H1 (cell line): Measurements from ENCODE around the gene SEZ6L. TPM values are rescaled to one million over a fixed set of nuclear protein-coding genes. Genes with fewer than 3 reads are reported as not detected.

Experiments
- CTCF ChIA-PET: fragments of 300-600 bp; sonication (Branson Sonifier 250); formaldehyde crosslinking; loops from one replicate; lab custom pipeline; 2021; ENCODE audit not compliant: partially characterized antibody; lab: Charles Lee
- POLR2A ChIA-PET: fragments of 300-600 bp; sonication (Branson Sonifier 250); formaldehyde crosslinking; loops from one replicate; lab custom pipeline; 2021; ENCODE audit warnings: inconsistent platforms; ENCODE audit not compliant: partially characterized antibody; lab: Charles Lee
- DNase-seq, 2 experiments: peaks; one replicate each; pipeline versions ENCODE4 v3.0.0 to v3.0.0-alpha.2; 2010 to 2022; ENCODE audit warnings: low spot score in 2 of 2, low read depth in 1 of 2, mixed read lengths in 1 of 2
- FAIRE-seq: peaks from 2 replicates; lab custom pipeline; 2011; peaks lifted over from hg19 to GRCh38; lab: Jason Lieb, UNC
- H2AFZ ChIP-seq: 2 replicates; pipeline ENCODE4 v1.8.1; 2012; ENCODE audit warnings: low read length, inconsistent platforms
- H2AK5ac ChIP-seq: 2 replicates; pipeline ENCODE4 v1.6.1; 2013; ENCODE audit warnings: low read depth, low read length
- H2BK120ac ChIP-seq: replicated peaks from 2 replicates; pipeline ENCODE3; 2013; ENCODE audit warnings: low read depth, low read length, inconsistent platforms
- H2BK12ac ChIP-seq: 2 replicates; pipeline ENCODE4 v1.6.1; 2013; ENCODE audit warnings: low read depth, low read length
- H2BK15ac ChIP-seq: 2 replicates; pipeline ENCODE4 v1.6.1; 2013; ENCODE audit warnings: low read length
- H2BK20ac ChIP-seq: 2 replicates; pipeline ENCODE4 v1.6.1; 2013; ENCODE audit warnings: low read length
- H2BK5ac ChIP-seq: 2 replicates; pipeline ENCODE4 v1.6.1; 2013; ENCODE audit warnings: low read depth, low read length
- H3K14ac ChIP-seq: 2 replicates; pipeline ENCODE4 v1.6.1; 2013; ENCODE audit warnings: inconsistent platforms; ENCODE audit not compliant: insufficient read length
- H3K18ac ChIP-seq: 2 replicates; pipeline ENCODE4 v1.6.1; 2013; ENCODE audit warnings: low read length; ENCODE audit errors: extremely low read depth
- H3K23ac ChIP-seq: 2 replicates; pipeline ENCODE4 v1.6.1; 2013; ENCODE audit warnings: inconsistent platforms; ENCODE audit not compliant: insufficient read length
- H3K23me2 ChIP-seq: 2 replicates; pipeline ENCODE4 v1.6.1; 2013; ENCODE audit warnings: low read depth, low read length
- H3K27ac ChIP-seq: 2 replicates; pipeline ENCODE4 v1.6.1; 2011; ENCODE audit warnings: low read depth, low read length, inconsistent platforms
- H3K27me3 ChIP-seq, 4 experiments: replicated peaks in 1 of 4; 1 replicate in 1 of 4; 2 replicates in 3 of 4; pipeline versions ENCODE4 v1.6.1 to v1.8.1; 2011 to 2013; ENCODE audit warnings: low read length in 3 of 4, mild to moderate bottlenecking in 3 of 4, inconsistent platforms in 2 of 4, mixed read lengths in 2 of 4, moderate library complexity in 1 of 4; ENCODE audit not compliant: control insufficient read depth in 3 of 4, insufficient read depth in 3 of 4; ENCODE audit errors: extremely low read depth in 1 of 4
- H3K36me3 ChIP-seq, 4 experiments: 2 replicates each; pipeline versions ENCODE4 v1.6.1 to v1.8.1; 2011 to 2013; ENCODE audit warnings: mild to moderate bottlenecking in 4 of 4, low read length in 3 of 4, moderate library complexity in 2 of 4, control low read depth in 1 of 4, inconsistent platforms in 1 of 4; ENCODE audit not compliant: insufficient read depth in 4 of 4, control insufficient read depth in 2 of 4
- H3K4ac ChIP-seq: replicated peaks from 2 replicates; pipeline ENCODE3; 2013; ENCODE audit warnings: low read length, low read depth, mixed read lengths, inconsistent platforms; ENCODE audit not compliant: insufficient read length
- H3K4me1 ChIP-seq, 4 experiments: replicated peaks in 1 of 4; 1 replicate in 1 of 4; 2 replicates in 3 of 4; pipeline versions ENCODE4 v1.6.1 to v1.8.1; 2011 to 2013; ENCODE audit warnings: low read length in 3 of 4, inconsistent platforms in 2 of 4, mixed read lengths in 1 of 4; ENCODE audit not compliant: insufficient read depth in 4 of 4, control insufficient read depth in 3 of 4
- H3K4me2 ChIP-seq, 2 experiments: 2 replicates each; pipeline versions ENCODE4 v1.6.1 to v1.8.1; 2011 to 2013; ENCODE audit warnings: low read depth in 2 of 2, low read length in 2 of 2, control low read depth in 1 of 2, inconsistent platforms in 1 of 2, mild to moderate bottlenecking in 1 of 2; ENCODE audit not compliant: insufficient read depth in 1 of 2
- H3K4me3 ChIP-seq, 4 experiments: fragments of 200-600, 300-600 bp in 1 of 4; sonication (generic), shearing (Covaris generic), sonication (Bioruptor Twin) in 1 of 4; 2 replicates each; pipeline versions ENCODE4 v1.5.1 to v1.8.1; 2011 to 2016; ENCODE audit warnings: low read length in 4 of 4, low read depth in 3 of 4, control low read depth in 2 of 4, inconsistent platforms in 2 of 4, mild to moderate bottlenecking in 2 of 4, mixed read lengths in 1 of 4, moderate library complexity in 1 of 4; ENCODE audit not compliant: insufficient read depth in 2 of 4; ENCODE audit errors: extremely low read depth in 1 of 4
- H3K56ac ChIP-seq: replicated peaks from 2 replicates; pipeline ENCODE3; 2013; ENCODE audit warnings: low read depth, mild to moderate bottlenecking, mixed read lengths, low read length, inconsistent platforms; ENCODE audit not compliant: insufficient read length
- H3K79me1 ChIP-seq: 2 replicates; pipeline ENCODE4 v1.6.1; 2013; ENCODE audit warnings: low read depth, low read length, control low read depth
- H3K79me2 ChIP-seq, 2 experiments: 2 replicates each; pipeline versions ENCODE4 v1.6.1 to v1.8.1; 2012 to 2013; ENCODE audit warnings: low read length in 2 of 2, mild to moderate bottlenecking in 2 of 2, inconsistent platforms in 1 of 2; ENCODE audit not compliant: insufficient read depth in 2 of 2, control insufficient read depth in 1 of 2
- H3K9ac ChIP-seq, 4 experiments: replicated peaks in 1 of 4; 1 replicate in 1 of 4; 2 replicates in 3 of 4; pipeline versions ENCODE4 v1.6.1 to v1.8.1; 2011 to 2013; ENCODE audit warnings: low read depth in 3 of 4, low read length in 3 of 4, control low read depth in 2 of 4, mild to moderate bottlenecking in 2 of 4, moderate library complexity in 2 of 4, inconsistent platforms in 1 of 4; ENCODE audit errors: extremely low read depth in 1 of 4
- H3K9me3 ChIP-seq, 2 experiments: 2 replicates each; pipeline versions ENCODE4 v1.6.1 to v1.8.1; 2012 to 2013; ENCODE audit warnings: mild to moderate bottlenecking in 2 of 2, moderate library complexity in 2 of 2, control low read depth in 1 of 2, inconsistent platforms in 1 of 2, low read depth in 1 of 2, low read length in 1 of 2, mixed read lengths in 1 of 2; ENCODE audit not compliant: insufficient read depth in 2 of 2
- H4K20me1 ChIP-seq, 2 experiments: replicated peaks in 1 of 2; 2 replicates each; pipeline versions ENCODE3 to v1.8.1; 2011 to 2013; ENCODE audit warnings: inconsistent platforms in 2 of 2, low read length in 2 of 2, mild to moderate bottlenecking in 1 of 2; ENCODE audit not compliant: insufficient read depth in 2 of 2, control insufficient read depth in 1 of 2
- H4K5ac ChIP-seq: 2 replicates; pipeline ENCODE4 v1.6.1; 2013; ENCODE audit warnings: low read length, low read depth, mixed read lengths, inconsistent platforms; ENCODE audit not compliant: insufficient read length
- H4K8ac ChIP-seq: 2 replicates; pipeline ENCODE4 v1.8.0; 2013; ENCODE audit warnings: mild to moderate bottlenecking, moderate library complexity, low read length, inconsistent platforms; ENCODE audit not compliant: insufficient read depth; ENCODE audit errors: extremely low read depth
- H4K91ac ChIP-seq: replicated peaks from 2 replicates; pipeline ENCODE3; 2013; ENCODE audit warnings: low read length, mixed read lengths, inconsistent platforms; ENCODE audit not compliant: insufficient read length
- ATF3 ChIP-seq: IDR thresholded peaks from 2 replicates; pipeline ENCODE4 v1.6.1; 2011; ENCODE audit warnings: low read depth, mild to moderate bottlenecking, low read length; ENCODE audit not compliant: insufficient read depth
- BRCA1 ChIP-seq: IDR thresholded peaks from 2 replicates; pipeline ENCODE4 v1.6.1; 2012; ENCODE audit warnings: low read depth, low read length, improper control_type of control experiment
- CHD1 ChIP-seq: IDR thresholded peaks from 2 replicates; pipeline ENCODE4 v1.6.1; 2012; ENCODE audit warnings: low read depth, low read length, improper control_type of control experiment
- FOSL1 ChIP-seq: IDR thresholded peaks from 2 replicates; pipeline ENCODE4 v1.6.1; 2011; ENCODE audit warnings: mild to moderate bottlenecking, low read depth, low read length, moderate library complexity; ENCODE audit not compliant: insufficient read depth
- GTF2F1 ChIP-seq: IDR thresholded peaks from 2 replicates; pipeline ENCODE4 v1.6.1; 2012; ENCODE audit warnings: low read depth, low read length, improper control_type of control experiment, borderline replicate concordance
- MAFK ChIP-seq: IDR thresholded peaks from 2 replicates; pipeline ENCODE4 v1.6.1; 2012; ENCODE audit warnings: low read depth, mild to moderate bottlenecking, improper control_type of control experiment, low read length
- NANOG ChIP-seq: IDR thresholded peaks from 2 replicates; pipeline ENCODE4 v1.6.1; 2011; ENCODE audit warnings: low read length, low read depth, mild to moderate bottlenecking, inconsistent platforms; ENCODE audit not compliant: insufficient read depth, poor library complexity, severe bottlenecking
- POLR2AphosphoS5 ChIP-seq: IDR thresholded peaks from 2 replicates; pipeline ENCODE4 v1.6.1; 2011; ENCODE audit warnings: low read depth, low read length
- POU5F1 ChIP-seq: IDR thresholded peaks from 2 replicates; pipeline ENCODE4 v1.6.1; 2011; ENCODE audit warnings: low read depth, mild to moderate bottlenecking, low read length, moderate library complexity
- SIN3A ChIP-seq, 2 experiments: IDR thresholded peaks in 1 of 2; conservative IDR thresholded peaks in 1 of 2; 2 replicates each; pipeline ENCODE4 v1.6.1; 2011 to 2012; ENCODE audit warnings: low read length in 2 of 2, improper control_type of control experiment in 1 of 2, low read depth in 1 of 2, mild to moderate bottlenecking in 1 of 2
- SIRT6 ChIP-seq: IDR thresholded peaks from one replicate; pipeline ENCODE4 v1.7.1; 2012; ENCODE audit warnings: low read length, inconsistent platforms
- SP1 ChIP-seq: IDR thresholded peaks from 2 replicates; pipeline ENCODE4 v1.6.1; 2011; ENCODE audit warnings: low read depth, low read length
- ZNF274 ChIP-seq: IDR thresholded peaks from 2 replicates; pipeline ENCODE4 v1.7.0; 2012; ENCODE audit warnings: low read length, borderline replicate concordance; ENCODE audit errors: extremely low read depth
- WGBS, 2 experiments: shearing (Covaris generic) in 1 of 2; methylation state at CpG; one replicate each; pipeline versions ENCODE4 v1.1.6 to v1.1.7; 2013 to 2015; ENCODE audit warnings: low lambda C conversion rate in 2 of 2, mixed read lengths in 2 of 2, inconsistent platforms in 1 of 2, low coverage in 1 of 2, missing lambda C conversion rate in 1 of 2; ENCODE audit not compliant: insufficient replicate concordance in 2 of 2, insufficient coverage in 1 of 2, insufficient read length in 1 of 2; ENCODE audit errors: extremely low coverage in 1 of 2, missing lambda C conversion rate in 1 of 2; 5-methylcytosine and 5-hydroxymethylcytosine counted together
- polyA plus RNA-seq, 7 experiments: library from polyadenylated mRNA; depleted of rRNA in 3 of 7; stranded (reverse) in 5 of 7; unstranded in 2 of 7; fragments of >200 nt in 5 of 7; fragments of 200-250 nt in 2 of 7; gene quantifications; 1 replicate in 5 of 7; 2 replicates in 1 of 7; 4 replicates in 1 of 7; pipeline versions ENCODE4 v1.2.1 to v1.2.3, GENCODE V29; 2011 to 2013; ENCODE audit warnings: missing spikeins in 2 of 7, mixed read lengths in 2 of 7
- total RNA-seq: library from RNA; stranded (reverse); fragmentation: NEBNext Ultra II Directional; extraction: Animal tissue kit (Norgen Biotek cat#: 25700); gene quantifications from 2 replicates; pipeline ENCODE4 v1.2.1, GENCODE V29; 2021

The SEZ6L gene
- total and polyA plus RNA-seq, 2 of the 8 experiments (the other 6 are each of a cell fraction or from before 2014, with no cell fraction given) = 0.06 to 0.33 TPM

GRCh38 chr22:26241361-26241760, 72.1 kb downstream of the SEZ6L start:
- Histone ChIP-seq H3K79me2 (no peaks in the 10 kb centered on the region), H3K36me3 (no peaks in the 10 kb centered on the region), H3K14ac (no peak overlapping the region), H2BK12ac (no peak overlapping the region), H3K4me2 (no peak overlapping the region)
- TF ChIP-seq POU5F1 (no peak), GTF2F1 (no peak), BRCA1 (no peak), ATF3 (no peak), POLR2AphosphoS5 (no peak), ZNF274 (no peak), MAFK (no peak), SIRT6 (no peak), FOSL1 (no peak), CHD1 (no peak), NANOG (no peak), SIN3A (conservative IDR thresholded peaks at IDR 0.05 in 1 of 2, IDR thresholded peaks at IDR 0.05 in 1 of 2; ENCODE audit: low read depth in 1 of 2, low read length in 2 of 2) (no peak), SP1 (no peak)
- TF ChIP-seq, all 59 proteins: peak for 0
- Histone ChIP-seq H3K4ac (no peak overlapping the region), H3K56ac (no peak overlapping the region), H4K91ac (no peak overlapping the region), H3K79me1 (no peaks in the 10 kb centered on the region), H2BK15ac (no peak overlapping the region), H2BK5ac (no peak overlapping the region), H3K23me2 (no peaks in the 10 kb centered on the region; the same call in 1 of the 2 replicates), H2AK5ac (no peak overlapping the region), H4K8ac (no peak overlapping the region), H3K18ac (no peak overlapping the region), H2BK120ac (no peak overlapping the region), H3K4me3 (no peak overlapping the region), H3K9ac (no peak overlapping the region), H4K5ac (no peak overlapping the region), H3K4me1 (no peaks in the 10 kb centered on the region), H3K9me3 (no peaks in the 10 kb centered on the region; a peak in 1 of 4 replicates), H3K27me3 (peaks cover 0 to 3% (median 0%) of the 10 kb centered on the region in 4 experiments; a peak in 4 of 7 replicates), H3K23ac (no peak overlapping the region), H2AFZ (no peak overlapping the region), H3K27ac (no peak overlapping the region), H2BK20ac (no peak overlapping the region), H4K20me1 (no peaks in the 10 kb centered on the region)
- no peak for FAIRE-seq
- ChIA-PET POLR2A (no interaction called here), CTCF (no interaction called here)
- no peak for DNase-seq
- 86% methylated on average over 8 of the region's 8 CpGs; no CpG with 5 or more reads in 1 of the 2 experiments for WGBS, 2 experiments
